ENCODE data around the gene SPOCK3. TPM values are rescaled to one million over a fixed set of nuclear protein-coding genes. Genes with fewer than 3 reads are reported as not detected.

The SPOCK3 gene
- total RNA-seq, 1 donor from 2014 or later, result not detected

DNA sequence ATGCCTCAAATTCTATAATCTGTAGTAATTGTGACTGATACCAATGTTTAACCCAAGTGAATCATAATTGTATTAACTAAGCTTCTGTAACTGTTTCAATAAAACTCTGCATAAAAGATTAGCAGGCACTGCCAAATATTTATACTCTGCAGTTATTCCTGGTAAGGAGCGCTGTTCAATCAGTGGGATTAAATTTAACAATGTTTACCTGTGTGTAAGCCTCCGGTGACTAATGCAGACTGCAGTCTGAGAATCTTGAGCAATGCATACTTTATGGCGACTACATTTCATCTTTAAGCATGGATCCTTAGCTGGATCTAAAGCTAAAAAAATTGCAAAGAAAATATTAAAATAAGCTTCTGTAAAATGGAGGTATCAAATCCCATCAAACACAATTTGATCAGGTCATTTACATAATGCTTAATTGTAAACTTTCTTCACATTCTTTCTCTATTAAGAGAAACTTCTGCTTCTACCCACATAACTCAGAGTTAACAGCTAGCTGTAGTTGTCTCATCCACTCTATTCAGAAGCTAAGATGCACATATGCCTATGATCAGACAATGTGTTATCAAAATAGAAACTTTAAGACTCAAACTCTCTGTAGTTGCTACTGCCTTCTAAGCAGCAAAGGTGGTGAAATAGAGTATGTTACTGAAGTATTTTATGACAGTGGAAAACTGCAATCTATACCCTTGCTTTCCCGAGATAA, 234.0 kb downstream of the SPOCK3 start:
- H3K27me3 ChIP-seq, result no peaks in the 10 kb centered on the region
- DNase-seq (ENCODE audit: low spot score in 2 of 2), result no peak
- H3K9me3 ChIP-seq, result no peaks in the 10 kb centered on the region
- intact Hi-C loops (cut with DNase I), result no loop called here
- no peak overlapping the region for H3K27ac ChIP-seq
- no peaks in the 10 kb centered on the region for H3K4me1 ChIP-seq
- TF ChIP-seq, protein P1, sequence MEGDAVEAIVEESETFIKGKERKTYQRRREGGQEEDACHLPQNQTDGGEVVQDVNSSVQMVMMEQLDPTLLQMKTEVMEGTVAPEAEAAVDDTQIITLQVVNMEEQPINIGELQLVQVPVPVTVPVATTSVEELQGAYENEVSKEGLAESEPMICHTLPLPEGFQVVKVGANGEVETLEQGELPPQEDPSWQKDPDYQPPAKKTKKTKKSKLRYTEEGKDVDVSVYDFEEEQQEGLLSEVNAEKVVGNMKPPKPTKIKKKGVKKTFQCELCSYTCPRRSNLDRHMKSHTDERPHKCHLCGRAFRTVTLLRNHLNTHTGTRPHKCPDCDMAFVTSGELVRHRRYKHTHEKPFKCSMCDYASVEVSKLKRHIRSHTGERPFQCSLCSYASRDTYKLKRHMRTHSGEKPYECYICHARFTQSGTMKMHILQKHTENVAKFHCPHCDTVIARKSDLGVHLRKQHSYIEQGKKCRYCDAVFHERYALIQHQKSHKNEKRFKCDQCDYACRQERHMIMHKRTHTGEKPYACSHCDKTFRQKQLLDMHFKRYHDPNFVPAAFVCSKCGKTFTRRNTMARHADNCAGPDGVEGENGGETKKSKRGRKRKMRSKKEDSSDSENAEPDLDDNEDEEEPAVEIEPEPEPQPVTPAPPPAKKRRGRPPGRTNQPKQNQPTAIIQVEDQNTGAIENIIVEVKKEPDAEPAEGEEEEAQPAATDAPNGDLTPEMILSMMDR (IDR thresholded peaks at IDR 0.05), result no peak
- H3K4me3 ChIP-seq, result no peak overlapping the region
- H3K36me3 ChIP-seq, result no peaks in the 10 kb centered on the region

DNA sequence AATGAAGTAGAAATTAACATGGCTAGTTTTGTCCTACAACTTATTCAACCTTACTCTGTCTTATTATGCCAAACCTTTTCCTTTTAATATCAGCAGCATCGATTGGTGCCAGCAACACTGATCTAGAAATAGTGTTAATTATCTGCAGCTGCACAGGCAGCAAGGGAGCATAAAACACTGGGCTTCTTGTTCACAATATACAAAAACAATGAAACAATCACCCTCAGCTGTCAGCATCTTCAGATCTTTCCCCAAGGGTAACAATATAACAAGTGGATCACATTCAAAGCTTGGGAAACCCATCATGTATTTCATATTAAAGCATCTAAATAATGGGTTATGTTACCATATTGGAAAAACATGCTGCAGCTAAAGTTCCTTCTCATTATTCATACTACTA, 238.1 kb downstream of the SPOCK3 start:
- Histone ChIP-seq H3K27ac (no peak overlapping the region), H3K9me3 (no peaks in the 10 kb centered on the region), H3K4me1 (no peaks in the 10 kb centered on the region), H3K27me3 (no peaks in the 10 kb centered on the region), H3K36me3 (no peaks in the 10 kb centered on the region), H3K4me3 (no peak overlapping the region)
- no peak for DNase-seq (ENCODE audit: low spot score in 2 of 2)
- TF ChIP-seq, protein P1 (IDR thresholded peaks at IDR 0.05), result no peak
- intact Hi-C loops (cut with DNase I), result no loop called here

DNA sequence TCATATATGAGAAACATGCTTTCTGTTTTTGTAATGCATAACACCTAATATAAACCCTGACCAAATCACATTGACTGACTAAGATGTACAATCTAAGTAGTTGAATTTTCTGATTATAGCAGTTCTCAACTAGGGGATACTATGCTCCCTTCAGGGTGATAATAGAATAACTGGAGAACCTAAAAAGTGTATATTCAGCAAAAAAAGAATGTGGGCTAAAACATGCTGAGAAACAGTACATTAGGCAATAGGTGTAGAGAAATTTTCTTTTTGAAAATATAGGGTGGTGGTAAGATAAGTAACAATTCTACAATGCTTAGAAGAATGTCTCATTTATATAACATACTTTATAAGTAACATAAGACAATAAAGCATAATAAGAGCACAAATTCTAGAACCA, 239.6 kb downstream of the SPOCK3 start:
- intact Hi-C loops (cut with DNase I), result no loop called here
- H3K4me3 ChIP-seq, result no peak overlapping the region
- no peaks in the 10 kb centered on the region for H3K27me3 ChIP-seq
- TF ChIP-seq, protein P1 (IDR thresholded peaks at IDR 0.05), result no peak
- no peak for DNase-seq (ENCODE audit: low spot score in 2 of 2)
- no peaks in the 10 kb centered on the region for H3K36me3 ChIP-seq
- no peaks in the 10 kb centered on the region for H3K9me3 ChIP-seq
- no peak overlapping the region for H3K27ac ChIP-seq
- no peaks in the 10 kb centered on the region for H3K4me1 ChIP-seq

DNA sequence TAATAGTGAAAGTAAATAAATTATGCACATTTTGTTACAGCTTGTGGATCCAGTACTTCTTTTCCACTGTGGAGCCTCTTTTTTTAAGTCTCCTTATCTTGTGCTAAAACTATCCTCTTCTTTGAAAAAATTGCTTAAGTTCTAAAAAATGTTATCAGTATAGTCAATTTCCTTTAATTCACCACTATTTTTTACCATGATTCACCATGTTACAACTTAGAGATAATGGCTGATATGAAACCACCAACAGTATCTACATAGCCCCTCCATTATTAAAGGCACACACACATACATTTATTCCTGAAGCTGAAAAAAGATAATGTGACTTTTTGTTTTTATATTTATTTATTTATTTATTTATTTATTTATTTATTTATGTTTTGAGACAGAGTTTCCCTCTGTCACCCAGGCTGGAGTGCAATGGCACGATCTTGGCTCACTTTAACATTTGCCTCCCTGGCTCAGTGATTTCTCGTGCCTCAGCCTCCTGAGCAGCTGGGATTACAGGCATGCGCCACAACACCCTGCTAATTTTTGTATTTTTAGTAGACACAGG, 243.2 kb downstream of the SPOCK3 start:
- H3K4me3 ChIP-seq, result no peak overlapping the region
- no peaks in the 10 kb centered on the region for H3K27me3 ChIP-seq
- no peaks in the 10 kb centered on the region for H3K9me3 ChIP-seq
- no peaks in the 10 kb centered on the region for H3K4me1 ChIP-seq
- no peak for DNase-seq (ENCODE audit: low spot score in 2 of 2)
- H3K27ac ChIP-seq, result no peak overlapping the region
- TF ChIP-seq, protein P1 (IDR thresholded peaks at IDR 0.05), result no peak
- intact Hi-C loops (cut with DNase I), result no loop called here
- no peaks in the 10 kb centered on the region for H3K36me3 ChIP-seq

DNA sequence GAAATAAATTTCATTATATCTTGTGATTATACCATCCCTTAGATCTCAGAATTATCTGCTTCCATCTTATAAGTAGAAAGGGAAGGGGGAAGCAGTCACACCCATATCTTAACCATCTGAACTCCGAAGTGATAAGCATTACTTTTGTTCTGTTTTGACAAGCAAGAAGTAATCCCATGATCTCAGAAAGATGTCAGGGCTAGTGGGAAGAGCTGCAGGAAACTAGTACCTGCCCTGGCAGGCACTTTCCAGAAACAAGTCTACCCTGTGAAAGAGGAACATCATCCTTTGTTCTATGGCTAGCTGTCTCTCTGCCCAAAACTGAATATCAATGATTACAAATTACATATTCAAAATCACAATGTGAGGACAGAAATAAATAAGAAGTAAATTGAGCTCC, 244.4 kb downstream of the SPOCK3 start:
- no peaks in the 10 kb centered on the region for H3K4me1 ChIP-seq
- no peaks in the 10 kb centered on the region for H3K36me3 ChIP-seq

More for the DNA sequence above, 244.4 kb downstream of the SPOCK3 start:
- TF ChIP-seq, protein P1 (IDR thresholded peaks at IDR 0.05), result no peak
- Histone ChIP-seq H3K27me3 (no peaks in the 10 kb centered on the region), H3K4me3 (no peak overlapping the region), H3K9me3 (no peaks in the 10 kb centered on the region), H3K27ac (no peak overlapping the region)
- no peak for DNase-seq (ENCODE audit: low spot score in 2 of 2)
- intact Hi-C loops (cut with DNase I), result no loop called here

Measured in ascending aorta (tissue), 2 donors.